K562 (cell line): ENCODE data around the gene NEURL4. TPM values are rescaled to one million over a fixed set of nuclear protein-coding genes. Genes with fewer than 3 reads are reported as not detected.

Experiments used
- ZNF668 ChIP-seq: fragments of 250-450 bp; sonication (Bioruptor Pico); IDR thresholded peaks from 2 replicates; pipeline ENCODE4 v1.8.0; 2022; ENCODE audit warnings: mild to moderate bottlenecking, inconsistent platforms
- polyA plus RNA-seq, 8 experiments: library from polyadenylated mRNA; depleted of rRNA in 4 of 8; stranded (reverse) in 5 of 8; unstranded in 3 of 8; fragments of >200 nt; fragmentation: Nextera tagmentation in 2 of 8; fragmentation: Illumina TruSeq in 1 of 8; extraction: Ambion mirVana in 2 of 8; extraction: Trizol in 1 of 8; gene quantifications; 2 replicates each; pipeline versions ENCODE4 v1.2.1 to v1.2.3, GENCODE V29; 2011 to 2014; ENCODE audit warnings: inconsistent platforms in 1 of 8, missing spikeins in 1 of 8
- total RNA-seq, 7 experiments: library from RNA; depleted of rRNA in 6 of 7; stranded (reverse); fragments of >200 nt in 6 of 7; fragmentation: Illumina TruSeq in 2 of 7; extraction: Trizol in 2 of 7; gene quantifications; 2 replicates each; pipeline versions ENCODE4 v1.2.1 to v1.2.3, GENCODE V29; 2011 to 2021; ENCODE audit warnings: low replicate concordance in 1 of 7
- TF ChIP-seq, protein P1 (sequence below), 2 experiments: fragments of 450-650 bp in 1 of 2; sonication (generic) in 1 of 2; formaldehyde crosslinking in 1 of 2; IDR thresholded peaks; 2 replicates each; pipeline versions ENCODE4 v1.7.1 to v1.9.0; 2016 to 2022; ENCODE audit warnings: inconsistent platforms in 1 of 2, mild to moderate bottlenecking in 1 of 2, missing genetic modification reagents in 1 of 2

Gene NEURL4
- total and polyA plus RNA-seq, 9 of the 15 experiments (the other 6 are each of a cell fraction or from before 2014, with no cell fraction given) = 0.08 to 37.4 (median 11.5) TPM

DNA sequence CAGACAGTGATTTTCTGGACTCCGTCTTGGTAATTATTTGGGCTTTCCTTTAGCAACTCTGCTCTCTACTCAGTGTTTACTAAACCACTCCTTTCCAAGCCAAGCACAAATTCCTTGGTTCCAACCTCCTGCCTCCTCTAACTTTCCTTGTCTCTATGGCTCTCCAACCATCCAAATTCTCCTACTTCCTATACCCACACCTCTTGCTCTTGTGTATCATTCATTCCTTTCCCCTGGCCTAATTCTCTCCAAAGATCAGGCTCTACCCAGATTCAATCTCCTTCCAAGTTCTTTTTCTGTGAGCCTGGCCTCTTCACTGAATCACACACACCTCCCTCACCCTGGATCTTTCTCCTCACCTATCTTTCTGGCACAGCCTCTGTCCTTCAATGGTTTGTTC, 1.1 kb downstream of the NEURL4 start (continued):
- TF ChIP-seq, protein P1, sequence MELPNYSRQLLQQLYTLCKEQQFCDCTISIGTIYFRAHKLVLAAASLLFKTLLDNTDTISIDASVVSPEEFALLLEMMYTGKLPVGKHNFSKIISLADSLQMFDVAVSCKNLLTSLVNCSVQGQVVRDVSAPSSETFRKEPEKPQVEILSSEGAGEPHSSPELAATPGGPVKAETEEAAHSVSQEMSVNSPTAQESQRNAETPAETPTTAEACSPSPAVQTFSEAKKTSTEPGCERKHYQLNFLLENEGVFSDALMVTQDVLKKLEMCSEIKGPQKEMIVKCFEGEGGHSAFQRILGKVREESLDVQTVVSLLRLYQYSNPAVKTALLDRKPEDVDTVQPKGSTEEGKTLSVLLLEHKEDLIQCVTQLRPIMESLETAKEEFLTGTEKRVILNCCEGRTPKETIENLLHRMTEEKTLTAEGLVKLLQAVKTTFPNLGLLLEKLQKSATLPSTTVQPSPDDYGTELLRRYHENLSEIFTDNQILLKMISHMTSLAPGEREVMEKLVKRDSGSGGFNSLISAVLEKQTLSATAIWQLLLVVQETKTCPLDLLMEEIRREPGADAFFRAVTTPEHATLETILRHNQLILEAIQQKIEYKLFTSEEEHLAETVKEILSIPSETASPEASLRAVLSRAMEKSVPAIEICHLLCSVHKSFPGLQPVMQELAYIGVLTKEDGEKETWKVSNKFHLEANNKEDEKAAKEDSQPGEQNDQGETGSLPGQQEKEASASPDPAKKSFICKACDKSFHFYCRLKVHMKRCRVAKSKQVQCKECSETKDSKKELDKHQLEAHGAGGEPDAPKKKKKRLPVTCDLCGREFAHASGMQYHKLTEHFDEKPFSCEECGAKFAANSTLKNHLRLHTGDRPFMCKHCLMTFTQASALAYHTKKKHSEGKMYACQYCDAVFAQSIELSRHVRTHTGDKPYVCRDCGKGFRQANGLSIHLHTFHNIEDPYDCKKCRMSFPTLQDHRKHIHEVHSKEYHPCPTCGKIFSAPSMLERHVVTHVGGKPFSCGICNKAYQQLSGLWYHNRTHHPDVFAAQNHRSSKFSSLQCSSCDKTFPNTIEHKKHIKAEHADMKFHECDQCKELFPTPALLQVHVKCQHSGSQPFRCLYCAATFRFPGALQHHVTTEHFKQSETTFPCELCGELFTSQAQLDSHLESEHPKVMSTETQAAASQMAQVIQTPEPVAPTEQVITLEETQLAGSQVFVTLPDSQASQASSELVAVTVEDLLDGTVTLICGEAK (IDR thresholded peaks at IDR 0.05) = no peak
- TF ChIP-seq, protein P1 (CRISPR knock-in tag; IDR thresholded peaks at IDR 0.05) = no peak
- no peak for TF ChIP-seq ZNF668 (CRISPR knock-in tag)
